MM.1S (cell line): ENCODE results near the gene CACNA1I.

Source experiments
- CTCF ChIP-seq: fragments of 300-600 bp; sonication (generic); IDR thresholded peaks from 2 replicates; pipeline ENCODE4 v1.5.1; 2016; ENCODE audit warnings: antibody characterized with exemption, low read length, mixed read lengths
- EZH2 ChIP-seq: fragments of 300-600 bp; sonication (generic); optimal IDR thresholded peaks from 2 replicates; pipeline ENCODE3; 2017; ENCODE audit warnings: low read depth, mild to moderate bottlenecking, antibody characterized with exemption, low read length, mixed read lengths
- EZH2phosphoT487 ChIP-seq: fragments of 300-600 bp; sonication (generic); IDR thresholded peaks from 2 replicates; pipeline ENCODE4 v1.6.1; 2018; ENCODE audit warnings: antibody characterized with exemption, low read length

GRCh38 chr22:39724390-39724789, 153.8 kb downstream of the CACNA1I start:
- TF ChIP-seq CTCF (no peak), EZH2 (no peak), EZH2phosphoT487 (no peak)
